Measurements from ENCODE around the gene MKRN2. TPM values are rescaled to one million over a fixed set of nuclear protein-coding genes. Genes with fewer than 3 reads are reported as not detected.

Gene MKRN2, protein sequence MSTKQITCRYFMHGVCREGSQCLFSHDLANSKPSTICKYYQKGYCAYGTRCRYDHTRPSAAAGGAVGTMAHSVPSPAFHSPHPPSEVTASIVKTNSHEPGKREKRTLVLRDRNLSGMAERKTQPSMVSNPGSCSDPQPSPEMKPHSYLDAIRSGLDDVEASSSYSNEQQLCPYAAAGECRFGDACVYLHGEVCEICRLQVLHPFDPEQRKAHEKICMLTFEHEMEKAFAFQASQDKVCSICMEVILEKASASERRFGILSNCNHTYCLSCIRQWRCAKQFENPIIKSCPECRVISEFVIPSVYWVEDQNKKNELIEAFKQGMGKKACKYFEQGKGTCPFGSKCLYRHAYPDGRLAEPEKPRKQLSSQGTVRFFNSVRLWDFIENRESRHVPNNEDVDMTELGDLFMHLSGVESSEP
- 25.2 TPM for total RNA-seq

DNA sequence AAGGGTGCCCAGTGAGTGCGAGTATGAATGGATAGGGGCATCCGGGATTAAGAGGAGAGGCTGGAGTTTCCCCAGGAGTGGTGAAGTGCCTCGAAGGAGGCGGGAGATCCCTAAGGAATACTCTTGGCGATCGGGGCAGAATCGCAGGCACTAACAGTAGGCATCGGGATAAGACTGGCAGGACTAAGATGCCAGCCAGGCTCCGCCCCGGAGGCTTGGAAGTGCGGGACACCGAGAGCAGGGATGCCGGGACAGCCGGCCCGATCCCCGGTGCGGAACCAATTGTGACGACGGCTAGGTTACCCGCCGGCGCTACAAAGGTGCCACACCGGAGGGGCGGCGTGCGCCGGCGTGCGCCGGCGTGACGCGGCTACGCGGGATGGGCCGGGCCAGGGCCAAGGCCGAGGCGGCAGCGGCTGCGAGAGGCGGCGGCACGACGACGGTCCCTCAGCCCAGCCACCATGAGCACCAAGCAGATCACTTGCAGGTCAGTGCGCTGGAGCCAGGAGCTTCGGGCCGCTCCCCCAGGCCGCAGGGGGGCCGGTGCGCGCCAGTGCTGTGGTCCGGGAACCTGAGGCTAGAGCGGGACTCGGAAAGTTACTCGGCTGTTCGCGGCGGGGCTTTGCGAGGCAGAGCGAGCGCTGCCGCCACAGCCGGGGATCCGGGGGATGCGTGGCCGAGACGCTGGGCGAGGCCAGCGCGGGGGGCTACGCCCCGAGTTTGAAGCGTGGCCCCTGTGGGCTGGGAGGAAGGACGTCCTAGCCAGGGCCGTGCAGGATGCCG is at the start of gene MKRN2:
Gene MKRN2, plus strand, starts transcription at position 398 of the 783 bp plus-strand sequence. Its CDS starts 64 bp downstream, at position 462.
- Histone ChIP-seq H3K9me3 (no peaks in the 10 kb centered on the region), H3K4me3 (peak within 1 kb of the TSS; percentile 61 to 99), H3K27ac (peak within 1 kb of the TSS; percentile 92 to 98), H3K4me1 (peaks cover 6 to 32% of the 10 kb centered on the region in 2 donors), H3K36me3 (no peaks in the 10 kb centered on the region), H3K27me3 (no peaks in the 10 kb centered on the region)
- TF ChIP-seq, protein P1, sequence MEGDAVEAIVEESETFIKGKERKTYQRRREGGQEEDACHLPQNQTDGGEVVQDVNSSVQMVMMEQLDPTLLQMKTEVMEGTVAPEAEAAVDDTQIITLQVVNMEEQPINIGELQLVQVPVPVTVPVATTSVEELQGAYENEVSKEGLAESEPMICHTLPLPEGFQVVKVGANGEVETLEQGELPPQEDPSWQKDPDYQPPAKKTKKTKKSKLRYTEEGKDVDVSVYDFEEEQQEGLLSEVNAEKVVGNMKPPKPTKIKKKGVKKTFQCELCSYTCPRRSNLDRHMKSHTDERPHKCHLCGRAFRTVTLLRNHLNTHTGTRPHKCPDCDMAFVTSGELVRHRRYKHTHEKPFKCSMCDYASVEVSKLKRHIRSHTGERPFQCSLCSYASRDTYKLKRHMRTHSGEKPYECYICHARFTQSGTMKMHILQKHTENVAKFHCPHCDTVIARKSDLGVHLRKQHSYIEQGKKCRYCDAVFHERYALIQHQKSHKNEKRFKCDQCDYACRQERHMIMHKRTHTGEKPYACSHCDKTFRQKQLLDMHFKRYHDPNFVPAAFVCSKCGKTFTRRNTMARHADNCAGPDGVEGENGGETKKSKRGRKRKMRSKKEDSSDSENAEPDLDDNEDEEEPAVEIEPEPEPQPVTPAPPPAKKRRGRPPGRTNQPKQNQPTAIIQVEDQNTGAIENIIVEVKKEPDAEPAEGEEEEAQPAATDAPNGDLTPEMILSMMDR (IDR thresholded peaks at IDR 0.05): no peak
- intact Hi-C loops (cut with DNase I): loop anchor here (1.0 to 5.0 kb wide), 4 partner anchors 72 to 240 kb away; partner anchors contain the start of genes CAND2, RAF1 and TSEN2
- peak; percentile 33 to 92 for DNase-seq (ENCODE audit: low spot score in 2 of 2)

DNA sequence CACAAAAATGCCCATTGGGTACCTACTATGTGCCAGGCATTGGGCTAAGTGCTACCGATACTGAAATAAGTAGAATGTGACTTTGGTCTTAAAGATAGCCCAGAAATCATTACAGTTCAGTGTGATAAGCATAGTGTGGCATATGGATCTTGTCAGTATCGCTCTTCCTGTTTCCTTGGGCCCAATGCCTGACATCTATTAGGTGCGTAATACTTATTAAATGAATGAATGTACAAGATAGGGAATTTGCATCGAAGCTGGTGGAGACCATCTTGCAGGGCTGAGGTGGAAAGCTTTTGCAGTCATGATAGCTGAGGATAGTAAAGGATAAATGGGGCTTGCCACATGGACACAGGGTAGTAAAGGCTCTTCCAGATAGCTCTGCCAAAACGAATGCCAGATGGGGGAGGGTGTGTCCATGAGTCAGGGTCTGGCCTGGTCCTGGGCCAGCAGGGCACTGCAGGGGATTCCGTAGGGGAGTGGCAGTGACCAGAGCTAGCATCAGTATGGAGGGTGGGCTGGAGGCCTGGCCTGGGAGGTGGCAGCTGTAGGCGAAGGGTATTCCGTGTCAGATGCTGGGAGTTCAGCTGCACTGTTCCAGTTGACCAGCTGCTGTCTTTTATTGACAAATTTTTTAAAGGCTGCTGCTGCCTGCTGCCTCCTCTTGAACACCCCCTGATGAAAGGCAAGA is 49.2 kb upstream of the MKRN2 start:
- Histone ChIP-seq H3K36me3 (peaks cover 10 to 20% of the 10 kb centered on the region in 2 donors), H3K4me3 (no peak overlapping the region), H3K27ac (peak overlapping the region; percentile 68 to 78), H3K9me3 (no peaks in the 10 kb centered on the region), H3K27me3 (no peaks in the 10 kb centered on the region), H3K4me1 (peaks cover 6 to 16% of the 10 kb centered on the region in 2 donors)
- peak in 1 of 2 donors; percentile 67 for DNase-seq (ENCODE audit: low spot score in 2 of 2)
- intact Hi-C loops (cut with DNase I): loop anchor here (2.0 kb wide), 1 partner anchor 23 kb away; the partner anchor contains the start of gene TSEN2
- TF ChIP-seq, protein P1 (IDR thresholded peaks at IDR 0.05): no peak

DNA sequence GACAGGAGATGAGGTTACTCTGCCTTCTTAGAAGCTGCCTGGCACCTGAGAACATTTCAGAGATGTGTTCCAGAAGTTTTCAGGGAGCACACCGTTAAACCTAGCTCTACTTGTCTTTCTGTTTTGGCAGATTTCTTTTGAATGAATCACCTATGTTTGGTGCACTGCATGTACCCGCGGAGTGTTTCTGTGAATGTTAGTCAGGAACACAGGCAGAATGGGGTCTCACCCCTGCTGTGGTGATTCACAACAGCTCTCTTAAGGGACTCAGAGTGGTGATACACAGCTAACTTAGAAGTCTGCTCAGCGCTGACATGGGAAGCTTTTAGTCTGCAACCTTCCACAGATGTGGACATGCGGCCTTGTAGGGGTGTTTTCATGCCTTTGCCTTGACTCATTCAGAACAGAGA is 48.6 kb upstream of the MKRN2 start:
- intact Hi-C loops (cut with DNase I): loop anchor here (2.0 kb wide), 1 partner anchor 23 kb away; the partner anchor contains the start of gene TSEN2
- Histone ChIP-seq H3K27me3 (no peaks in the 10 kb centered on the region), H3K27ac (peak overlapping the region; percentile 68 to 78), H3K4me3 (no peak overlapping the region), H3K9me3 (no peaks in the 10 kb centered on the region), H3K4me1 (peaks cover 6 to 16% of the 10 kb centered on the region in 2 donors), H3K36me3 (peaks cover 10 to 14% of the 10 kb centered on the region in 2 donors)
- TF ChIP-seq, protein P1 (IDR thresholded peaks at IDR 0.05): no peak
- DNase-seq (ENCODE audit: low spot score in 2 of 2): peak; percentile 19 to 85

DNA sequence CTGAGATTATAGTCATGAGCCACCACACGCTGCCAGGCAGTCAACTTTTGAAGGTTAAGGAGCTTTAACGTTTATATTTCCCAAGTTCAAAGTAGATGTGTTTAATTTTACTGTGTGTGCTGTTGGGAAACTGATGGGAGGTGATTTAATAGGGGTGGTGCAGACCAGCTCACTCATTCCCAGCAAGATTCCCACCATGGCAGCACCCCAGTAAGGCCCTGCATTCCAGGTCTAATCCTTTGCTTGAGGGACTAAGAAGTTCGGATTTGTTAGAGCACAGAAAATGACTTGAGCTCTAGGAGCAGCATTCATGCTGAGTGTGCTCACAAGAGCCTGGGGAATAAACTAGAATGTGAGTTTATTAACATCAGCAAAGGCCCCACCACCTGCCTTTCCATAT is 47.4 kb upstream of the MKRN2 start:
- intact Hi-C loops (cut with DNase I): loop anchor here (2.0 kb wide), 1 partner anchor 25 kb away; the partner anchor contains the start of gene TSEN2
- Histone ChIP-seq H3K27me3 (no peaks in the 10 kb centered on the region), H3K4me3 (no peak overlapping the region), H3K36me3 (peaks cover 3 to 5% of the 10 kb centered on the region in 2 donors), H3K9me3 (no peaks in the 10 kb centered on the region), H3K27ac (peak overlapping the region; percentile 73 to 78), H3K4me1 (peaks cover 6 to 16% of the 10 kb centered on the region in 2 donors)
- TF ChIP-seq, protein P1 (IDR thresholded peaks at IDR 0.05): no peak
- DNase-seq (ENCODE audit: low spot score in 2 of 2): no peak

DNA sequence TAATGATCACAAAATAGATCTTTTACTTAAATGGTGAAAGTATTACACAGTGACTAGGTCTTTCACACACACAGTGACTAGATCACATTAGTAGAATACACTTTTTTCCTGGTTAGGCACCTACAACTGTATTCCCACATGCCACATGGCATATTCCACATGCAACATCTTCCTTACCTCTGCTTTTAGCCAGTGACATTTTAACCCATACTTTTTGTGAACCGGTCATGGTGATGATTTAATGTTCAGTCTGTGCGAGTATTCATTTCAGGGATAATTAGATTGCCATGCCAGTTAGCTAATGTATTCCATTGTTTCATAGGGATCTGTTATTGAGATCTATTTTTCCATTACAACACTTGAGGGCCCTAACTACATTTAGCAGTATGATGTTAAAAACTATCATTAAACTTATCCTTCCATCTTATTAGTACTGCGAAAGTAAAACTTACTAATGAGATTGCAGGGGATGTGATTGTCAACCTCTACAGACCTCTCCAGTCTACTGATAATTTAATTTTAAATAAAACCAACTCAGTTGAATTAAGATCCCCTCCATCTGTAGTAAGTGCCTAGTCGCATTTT is 44.3 kb upstream of the MKRN2 start:
- H3K4me3 ChIP-seq: no peak overlapping the region
- DNase-seq (ENCODE audit: low spot score in 2 of 2): no peak
- H3K36me3 ChIP-seq: no peaks in the 10 kb centered on the region
- H3K27ac ChIP-seq: no peak overlapping the region
- TF ChIP-seq, protein P1 (IDR thresholded peaks at IDR 0.05): no peak
- no peaks in the 10 kb centered on the region for H3K9me3 ChIP-seq
- H3K27me3 ChIP-seq: no peaks in the 10 kb centered on the region
- intact Hi-C loops (cut with DNase I): no loop called here
- H3K4me1 ChIP-seq: peaks cover 6 to 16% of the 10 kb centered on the region in 2 donors

All from ascending aorta (tissue), 2 donors.